GM04504 (cell line): ENCODE data around the gene ME3.
A peak's percentile ranks its signal among the peaks of the same experiment; 100 is the strongest.

Experiments
- DNase-seq: peaks from one replicate; pipeline ENCODE4 v3.0.0-alpha.2; 2012; ENCODE audit warnings: low read depth

Gene ME3

DNA sequence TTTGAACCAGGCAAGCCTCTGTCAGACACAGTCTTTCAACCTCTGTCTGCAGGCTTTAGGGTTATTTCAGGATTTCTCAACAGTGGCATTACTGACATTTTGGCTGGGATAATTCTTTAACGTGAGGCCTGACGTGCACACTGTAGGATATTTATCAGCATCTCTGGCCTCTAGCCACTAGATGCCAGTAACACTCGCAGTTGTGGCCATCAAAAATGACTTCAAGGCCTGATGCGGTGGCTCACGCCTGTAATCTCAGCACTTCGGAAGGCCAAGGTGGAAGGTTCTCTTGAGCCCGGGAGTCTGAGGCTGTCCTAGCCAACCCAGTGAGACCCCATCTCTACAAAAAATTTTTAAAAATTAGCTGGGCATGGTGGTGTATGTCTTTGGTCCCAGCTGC, 184.7 kb downstream of the ME3 start:
- no peak for DNase-seq

DNA sequence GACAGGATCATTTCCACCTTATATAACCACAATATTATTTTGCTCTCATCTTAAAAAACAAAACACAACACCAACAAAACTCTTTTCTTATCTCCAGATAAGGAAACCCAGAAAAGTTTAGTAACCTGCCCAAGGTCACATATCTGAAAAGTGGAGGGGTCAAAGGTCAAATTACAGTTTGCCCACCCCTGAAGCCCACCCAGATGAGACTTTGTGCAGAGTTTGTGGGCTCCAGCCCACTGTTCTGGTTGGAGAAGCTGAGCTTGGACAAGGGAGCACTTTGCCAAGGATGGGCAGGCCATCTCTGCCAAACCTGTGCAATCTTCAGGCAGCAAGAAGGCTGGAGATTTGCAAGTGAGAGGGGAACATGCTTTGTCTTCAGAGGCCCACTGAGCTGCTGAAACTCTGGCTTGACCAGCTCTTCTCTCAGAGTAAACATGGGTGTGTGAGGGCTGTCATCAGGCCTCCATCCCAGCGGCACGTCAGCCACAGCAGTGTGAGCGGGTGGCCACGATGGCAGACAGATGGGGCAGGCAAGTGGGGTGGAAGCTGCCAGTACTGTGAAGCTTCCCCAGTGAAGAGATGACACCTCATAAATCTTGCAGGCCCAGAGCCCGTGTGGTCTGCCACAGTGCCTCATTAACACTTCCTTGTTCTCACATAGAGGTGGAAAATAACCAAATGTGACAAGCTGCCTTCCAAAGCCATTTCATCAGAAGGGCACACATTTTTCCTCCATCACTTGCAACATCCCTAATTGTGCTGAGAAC, 186.0 kb downstream of the ME3 start:
- no peak for DNase-seq

DNA sequence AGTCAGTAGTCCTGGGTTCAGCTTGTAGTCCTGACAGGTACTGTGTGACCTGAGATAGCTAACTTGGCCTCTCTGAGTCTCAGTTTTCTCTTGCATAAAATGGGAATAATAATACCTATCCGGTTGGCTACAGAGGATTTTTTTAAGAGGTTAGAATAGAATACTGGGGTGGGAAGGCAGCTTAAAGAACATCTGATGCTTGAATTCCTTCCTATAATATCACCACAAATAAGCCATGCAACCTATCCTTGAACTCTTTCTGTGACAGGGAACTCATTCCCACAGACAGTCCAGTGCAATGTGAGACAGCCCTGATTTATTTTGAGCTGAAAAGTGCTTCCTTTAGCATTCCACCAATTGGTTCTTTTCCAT, 187.6 kb downstream of the ME3 start:
- DNase-seq = no peak

DNA sequence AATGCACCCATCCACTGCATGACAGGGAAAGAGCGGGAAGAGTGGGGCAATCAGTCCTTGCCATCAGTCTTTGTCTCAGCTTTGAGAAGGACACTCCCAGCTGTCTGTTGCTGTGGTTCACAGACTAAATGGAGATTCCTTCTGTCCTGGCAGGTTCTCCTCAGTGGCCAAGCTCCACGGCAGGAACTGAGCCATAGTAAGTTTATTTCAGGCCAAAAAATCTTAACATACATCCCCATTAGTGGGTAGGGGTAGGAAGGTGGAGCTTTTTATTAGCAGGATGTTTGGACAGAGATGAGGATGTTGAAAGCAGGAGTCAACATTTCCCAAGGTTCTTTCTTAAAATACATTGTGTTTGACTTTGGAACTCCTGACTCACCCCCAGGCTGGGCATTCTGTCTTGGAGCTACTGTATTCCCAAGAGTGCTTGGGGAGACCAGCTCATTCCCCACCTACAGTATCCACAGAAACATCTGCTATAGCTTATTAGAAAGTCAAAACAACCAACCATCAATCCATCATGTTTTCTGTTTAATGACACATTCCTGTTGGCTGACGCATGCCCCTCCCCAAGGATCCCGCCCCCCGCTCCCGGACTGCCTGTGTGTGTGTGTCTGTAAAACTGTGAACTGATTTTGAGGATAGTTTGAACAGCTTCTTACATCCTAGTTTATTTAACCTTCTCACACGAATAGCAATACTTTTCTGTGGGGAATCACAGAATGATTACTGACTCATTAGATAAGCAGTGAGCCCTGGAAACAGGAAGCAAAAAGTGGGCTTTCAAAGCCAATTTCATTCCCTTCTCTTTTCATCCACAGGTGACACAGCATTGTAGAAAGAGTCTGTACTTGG, 188.2 kb downstream of the ME3 start:
- peak; percentile 99 for DNase-seq

DNA sequence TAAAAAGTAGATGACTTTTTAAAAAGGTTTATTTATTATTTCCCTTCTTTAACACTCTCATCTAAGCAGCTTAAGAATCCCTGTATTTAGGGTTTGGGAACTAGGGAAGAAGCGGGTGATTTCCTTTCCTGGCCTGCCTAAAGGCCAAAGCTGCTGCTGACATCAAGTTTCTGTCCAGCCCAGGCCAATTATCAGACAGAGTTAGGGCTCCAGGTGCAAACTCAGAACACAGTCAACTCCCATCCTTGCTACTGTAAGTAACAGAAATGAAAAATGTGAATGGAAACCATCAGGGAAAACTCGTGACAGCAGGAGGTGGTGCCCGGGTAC, 188.8 kb downstream of the ME3 start:
- no peak for DNase-seq

DNA sequence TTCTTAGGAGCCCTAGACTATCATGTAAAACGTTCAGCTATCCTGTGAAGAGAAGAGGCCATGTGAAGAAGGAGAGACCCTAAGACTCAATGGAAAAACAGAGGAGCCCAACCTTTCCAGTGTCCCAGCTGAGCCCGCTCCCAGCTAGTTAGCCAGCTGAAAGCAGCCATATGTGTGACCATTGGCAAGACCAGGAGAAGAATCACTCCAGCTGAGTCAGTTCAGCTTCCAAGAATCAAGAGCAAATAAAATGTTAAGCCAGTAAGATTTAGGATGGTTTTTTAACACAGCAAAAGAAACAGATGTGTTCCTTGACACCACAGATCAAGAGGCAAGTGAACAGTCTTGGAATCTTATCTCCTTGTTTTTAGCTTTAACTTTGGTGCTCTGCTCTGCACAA, 189.7 kb downstream of the ME3 start:
- DNase-seq = no peak

DNA sequence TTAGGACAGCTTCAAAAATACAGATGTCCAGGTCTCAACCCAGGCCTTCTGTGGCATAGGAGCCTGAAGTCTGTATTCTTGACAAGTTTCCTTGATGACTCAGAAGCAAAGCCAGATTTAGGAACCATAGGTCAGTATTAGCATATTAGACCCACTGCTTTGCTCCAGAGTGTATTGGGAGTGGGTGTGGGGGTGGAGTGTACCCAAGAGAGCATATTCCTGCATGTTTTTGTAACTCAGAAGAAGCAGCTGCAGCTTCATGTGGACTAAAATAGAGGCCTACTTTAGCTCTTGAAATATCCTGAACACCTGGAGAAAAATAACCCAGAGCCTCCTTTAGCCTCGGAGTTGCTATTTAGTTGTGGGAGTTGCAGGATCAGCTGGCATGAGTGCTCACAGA, 191.0 kb downstream of the ME3 start:
- no peak for DNase-seq

DNA sequence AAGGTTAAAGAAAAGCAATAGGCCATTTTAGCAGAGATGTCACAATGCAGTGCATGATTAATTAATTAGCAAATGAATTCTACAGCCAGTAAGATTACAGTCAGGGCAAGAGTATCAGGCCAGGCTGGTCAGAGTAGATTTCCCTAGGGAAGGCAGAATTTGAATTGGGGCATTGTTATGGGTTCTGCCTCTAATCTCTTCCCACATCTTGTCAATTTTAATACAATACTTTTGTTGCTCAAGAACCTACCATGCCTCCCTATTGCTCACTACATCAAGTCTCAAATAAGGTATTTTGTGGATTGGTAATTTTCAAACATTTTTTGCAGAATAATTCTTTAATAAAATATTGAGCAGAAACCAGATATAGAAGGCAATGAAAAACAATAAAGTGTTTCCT, 194.1 kb downstream of the ME3 start:
- DNase-seq = no peak

DNA sequence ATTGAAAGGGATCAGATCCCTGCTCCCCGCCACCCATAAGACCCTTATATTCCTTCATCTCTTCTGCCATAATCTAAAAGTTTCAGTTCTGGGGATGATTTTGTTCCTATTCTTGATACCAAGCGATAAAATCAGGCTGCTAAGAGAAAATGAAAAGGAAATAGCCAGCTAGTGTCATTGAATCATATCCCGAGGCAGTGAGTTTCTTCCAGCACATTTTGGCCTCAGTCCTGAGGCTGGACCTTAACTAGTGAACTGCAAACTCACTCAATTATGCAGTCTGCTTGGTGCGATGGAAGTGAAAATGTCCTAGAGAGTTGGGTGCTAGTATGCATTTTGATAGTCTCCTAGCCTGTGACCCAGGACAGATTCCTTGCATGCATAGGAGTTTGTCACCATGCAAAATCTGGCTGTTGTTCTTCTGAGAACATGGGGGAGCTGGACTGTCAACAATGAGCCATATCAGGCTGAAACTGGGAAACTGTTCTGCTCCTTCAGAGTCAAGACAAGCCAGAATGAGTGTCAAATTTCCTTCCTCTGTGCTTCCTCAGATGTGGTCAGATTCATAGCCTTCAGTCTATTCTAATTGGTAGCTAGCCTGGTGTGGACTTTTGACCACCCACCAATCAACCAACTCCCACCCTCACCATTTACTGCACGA, 194.8 kb downstream of the ME3 start:
- no peak for DNase-seq

DNA sequence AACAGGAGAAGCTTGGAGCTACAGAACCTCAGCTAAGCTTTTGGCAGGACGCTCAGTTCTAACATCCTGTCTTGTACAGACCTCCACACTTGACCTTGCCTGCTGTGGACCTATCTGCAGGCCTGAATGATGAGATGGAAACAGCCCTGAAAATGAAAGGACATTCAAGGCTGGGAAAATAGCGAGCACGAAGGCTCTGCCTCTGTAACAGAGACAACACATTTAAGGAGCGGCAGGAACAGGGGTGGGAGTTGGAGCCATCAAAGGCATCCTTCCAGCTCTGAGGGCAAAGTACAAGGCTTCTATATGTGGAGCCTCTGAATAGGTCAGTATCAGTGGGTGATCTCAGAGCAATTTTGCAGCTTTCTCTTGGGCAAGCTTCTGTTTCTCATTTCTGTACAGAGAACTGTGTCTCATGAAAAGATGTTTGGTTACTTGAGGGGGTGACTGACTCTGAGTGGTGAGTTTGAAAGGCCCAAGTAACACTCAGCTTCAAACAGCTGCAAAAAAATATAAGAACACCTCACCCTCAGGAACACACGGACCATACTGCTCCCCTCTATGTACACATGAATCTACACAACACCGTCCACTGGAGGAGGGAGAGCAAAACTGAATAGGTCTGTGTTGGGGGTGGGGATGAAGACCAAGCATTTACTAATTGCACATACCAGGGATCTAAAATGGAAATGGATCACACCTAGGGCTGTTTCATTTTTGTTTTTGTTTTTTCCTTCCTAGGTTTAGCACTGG, 196.1 kb downstream of the ME3 start:
- no peak for DNase-seq

DNA sequence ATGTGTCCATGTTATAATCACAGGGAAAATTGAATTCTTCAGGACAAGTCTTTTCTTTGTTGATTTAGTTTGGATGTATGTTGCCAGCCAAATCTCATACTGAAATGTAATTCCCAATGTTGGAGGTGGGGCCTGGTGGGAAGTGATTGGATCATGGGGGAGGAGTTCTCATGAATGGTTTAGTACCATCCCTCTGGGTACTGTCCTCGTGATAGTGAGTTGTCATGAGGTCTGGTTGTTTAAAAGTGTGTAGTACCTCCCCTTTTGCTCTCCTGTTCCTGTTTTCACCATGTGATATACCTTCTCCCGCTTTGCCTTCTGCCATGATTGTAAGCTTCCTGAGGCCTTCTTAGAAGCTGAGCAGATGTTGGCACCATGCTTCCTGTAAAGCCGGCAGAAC, 197.4 kb downstream of the ME3 start:
- DNase-seq = no peak

DNA sequence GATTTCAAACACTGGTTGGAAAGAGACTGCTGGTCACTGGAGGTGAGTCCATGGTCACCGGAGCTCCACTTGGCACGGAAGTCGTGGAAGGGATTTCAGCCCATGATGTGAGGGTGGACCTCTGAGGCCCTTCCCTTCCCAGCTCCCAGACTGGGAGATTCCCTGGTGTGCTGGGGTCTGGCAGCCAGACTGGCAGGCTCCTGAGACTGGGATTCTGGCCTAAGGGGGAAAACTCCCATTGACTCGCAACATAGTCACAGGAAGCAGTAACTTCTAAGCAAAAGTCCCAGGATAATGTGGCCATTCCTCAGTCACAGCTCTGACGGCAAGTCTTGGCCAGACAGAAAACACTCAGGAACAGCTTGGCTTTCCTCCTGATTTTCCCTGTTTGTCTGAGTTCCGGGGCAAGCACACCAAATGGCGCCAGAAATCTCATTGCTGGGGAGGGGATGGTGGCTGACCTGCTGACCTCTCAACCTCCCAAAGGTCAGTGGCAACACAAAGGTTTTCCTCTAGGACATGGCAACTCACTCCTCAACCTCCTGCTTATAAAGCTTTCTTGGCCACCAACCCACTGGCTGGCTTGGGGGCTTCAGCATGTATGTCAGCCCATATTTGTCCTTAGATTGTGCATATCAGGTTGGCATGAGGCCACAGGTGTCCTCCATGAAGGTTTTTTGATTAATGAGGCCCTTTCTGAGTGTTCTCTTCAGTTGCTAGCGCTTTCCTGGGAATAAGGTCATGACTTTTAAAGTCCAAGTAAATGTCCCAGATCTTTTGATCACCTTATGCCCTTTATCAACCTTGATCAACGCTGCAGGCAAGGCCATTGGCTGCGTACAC, 198.2 kb downstream of the ME3 start:
- DNase-seq = no peak

DNA sequence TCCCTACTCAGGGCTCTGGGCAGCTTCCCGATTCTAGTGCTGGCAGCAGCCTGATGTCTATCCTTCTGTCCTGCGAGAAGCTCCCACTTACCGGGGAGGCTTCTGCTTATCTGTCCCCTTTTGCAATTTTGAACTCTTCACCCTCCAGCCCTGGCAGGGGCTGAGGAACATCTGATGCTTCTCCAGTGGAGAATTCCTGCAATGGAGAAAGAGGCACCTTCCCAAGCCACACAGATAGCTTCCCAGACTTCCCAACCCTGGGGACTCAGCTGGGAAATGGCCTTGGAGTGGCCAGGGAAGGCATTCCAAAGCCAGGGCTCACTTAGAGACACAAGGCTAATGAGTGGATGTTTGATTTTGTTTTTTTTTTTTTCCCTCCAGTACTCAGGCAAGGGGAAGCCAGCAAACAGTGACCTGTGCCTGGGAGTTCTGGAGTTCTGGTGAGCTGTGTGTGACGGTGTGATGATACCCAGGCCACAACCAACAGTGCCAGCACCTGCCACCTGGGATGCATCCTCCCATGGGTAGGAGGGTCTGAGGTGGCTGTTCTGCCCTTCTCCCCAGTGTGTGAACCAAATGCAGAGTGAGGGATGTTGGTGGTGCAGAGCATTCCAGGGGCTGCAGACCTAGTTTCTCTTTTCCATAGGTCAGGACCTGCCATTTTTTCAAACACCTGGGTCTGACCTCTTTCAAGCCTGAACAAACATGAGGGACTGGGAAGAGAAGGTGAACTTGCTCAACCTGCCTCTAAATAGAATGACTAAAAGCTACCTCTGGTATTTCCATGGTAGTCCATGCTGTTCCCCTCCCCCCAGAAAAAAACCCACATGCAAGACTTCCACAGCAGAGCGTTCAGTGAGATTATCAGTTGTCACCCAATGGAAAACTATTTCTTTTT, 202.7 kb downstream of the ME3 start:
- no peak for DNase-seq

DNA sequence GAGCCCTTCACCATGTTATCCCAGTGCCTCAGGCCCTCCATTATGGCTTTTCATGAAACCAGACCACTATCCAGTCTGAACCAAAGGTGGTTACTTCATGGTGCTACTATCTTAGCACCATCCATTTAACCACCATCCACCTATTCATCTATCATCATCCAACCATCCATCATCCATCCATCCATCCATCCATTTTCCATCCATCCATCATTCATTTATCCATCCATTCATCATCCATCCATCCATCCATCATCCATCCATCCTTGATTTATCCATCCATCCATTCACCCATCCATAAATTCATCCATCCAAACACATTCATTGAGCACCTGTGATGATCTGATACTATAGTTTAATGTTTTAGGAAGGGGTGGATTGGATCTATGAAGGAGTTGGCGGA, 204.2 kb downstream of the ME3 start:
- no peak for DNase-seq

DNA sequence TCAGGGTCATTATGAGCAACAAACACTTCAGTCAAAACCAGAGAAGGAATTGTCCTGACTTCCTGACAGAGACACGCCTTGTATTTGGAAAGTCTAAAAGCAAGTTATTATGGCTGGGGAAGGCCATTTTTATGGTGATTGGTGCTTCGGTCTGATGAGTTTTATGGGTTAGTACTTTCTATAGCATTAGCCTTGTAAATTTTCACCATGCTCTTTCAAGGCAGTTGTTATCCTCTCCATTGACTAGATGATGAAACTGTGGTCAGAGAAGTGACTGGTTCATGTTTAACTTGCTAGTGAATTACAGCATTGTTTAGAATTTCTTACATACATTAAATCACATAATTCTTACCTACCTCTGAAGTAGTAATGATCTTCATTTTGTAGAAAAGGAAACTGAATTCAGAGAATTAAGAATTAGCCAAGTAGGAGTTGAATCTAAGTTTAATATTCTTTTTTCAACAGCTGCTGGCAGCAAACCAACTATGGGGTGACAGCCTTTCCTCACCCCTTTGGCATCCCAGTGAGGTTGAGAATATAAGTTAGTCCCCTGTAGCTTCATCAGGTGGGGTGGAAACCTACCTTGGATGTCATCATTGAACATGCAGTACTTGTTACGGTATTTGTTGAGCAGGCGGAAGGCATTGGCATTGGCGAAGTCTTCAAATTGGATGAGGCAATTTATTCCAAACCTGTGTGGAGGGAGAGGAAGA, 207.8 kb downstream of the ME3 start:
- no peak for DNase-seq

DNA sequence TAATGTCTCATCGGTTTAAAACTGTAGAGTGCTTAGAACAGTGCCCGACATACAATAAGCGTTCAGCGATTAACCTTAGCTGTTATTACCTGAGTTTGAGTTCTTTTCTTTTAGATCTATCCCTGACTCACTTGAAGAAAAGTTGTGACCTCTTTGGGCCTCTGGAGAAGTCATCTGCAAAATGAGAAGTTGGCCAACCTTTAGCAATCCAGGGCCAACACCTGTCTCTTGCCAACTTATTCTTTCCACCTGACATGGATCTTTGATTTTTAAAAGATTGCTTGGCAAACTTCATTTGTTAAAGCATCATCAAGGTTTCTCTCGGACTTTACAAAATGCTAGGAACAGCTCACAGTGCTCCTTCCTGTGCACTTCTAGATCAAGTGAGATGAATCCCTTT, 208.5 kb downstream of the ME3 start:
- no peak for DNase-seq

DNA sequence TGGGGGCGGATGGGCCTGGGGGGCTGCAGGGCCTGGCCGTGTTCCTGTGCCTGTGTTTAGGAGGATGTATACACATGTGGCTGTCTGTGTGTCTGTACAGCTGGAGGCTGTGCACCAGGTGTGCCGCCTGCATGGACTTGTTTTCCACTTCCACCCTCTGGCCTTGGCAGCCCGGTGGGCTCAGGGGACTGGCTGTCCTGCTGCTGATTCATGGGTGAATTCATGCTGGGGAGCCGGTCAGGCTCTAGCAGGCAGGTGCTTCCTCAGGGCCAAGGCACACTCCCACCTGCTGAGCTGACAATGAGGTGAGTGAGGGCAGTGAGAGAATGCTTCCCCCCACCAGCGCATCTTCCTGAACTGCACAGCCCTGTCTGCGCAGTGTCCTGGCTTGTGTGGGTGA, 209.3 kb downstream of the ME3 start:
- no peak for DNase-seq

DNA sequence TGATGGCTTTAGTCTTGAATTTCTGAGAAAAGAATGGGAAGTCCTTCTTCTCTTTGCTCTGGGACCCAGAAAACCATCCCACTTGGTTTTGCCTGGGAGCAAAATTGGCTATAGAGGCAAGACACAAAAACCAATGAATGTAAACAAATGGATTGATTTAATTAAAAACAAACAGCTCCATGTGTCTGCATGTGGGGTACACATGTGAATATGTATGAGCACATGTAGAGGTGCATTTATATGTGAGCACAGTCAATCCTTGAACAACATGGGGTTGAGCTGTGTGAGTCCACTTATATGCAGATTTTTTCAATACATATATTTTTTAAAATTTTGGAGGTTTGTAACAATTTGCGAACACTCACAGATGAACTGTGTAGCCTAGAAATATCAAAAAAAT, 210.5 kb downstream of the ME3 start:
- no peak for DNase-seq

DNA sequence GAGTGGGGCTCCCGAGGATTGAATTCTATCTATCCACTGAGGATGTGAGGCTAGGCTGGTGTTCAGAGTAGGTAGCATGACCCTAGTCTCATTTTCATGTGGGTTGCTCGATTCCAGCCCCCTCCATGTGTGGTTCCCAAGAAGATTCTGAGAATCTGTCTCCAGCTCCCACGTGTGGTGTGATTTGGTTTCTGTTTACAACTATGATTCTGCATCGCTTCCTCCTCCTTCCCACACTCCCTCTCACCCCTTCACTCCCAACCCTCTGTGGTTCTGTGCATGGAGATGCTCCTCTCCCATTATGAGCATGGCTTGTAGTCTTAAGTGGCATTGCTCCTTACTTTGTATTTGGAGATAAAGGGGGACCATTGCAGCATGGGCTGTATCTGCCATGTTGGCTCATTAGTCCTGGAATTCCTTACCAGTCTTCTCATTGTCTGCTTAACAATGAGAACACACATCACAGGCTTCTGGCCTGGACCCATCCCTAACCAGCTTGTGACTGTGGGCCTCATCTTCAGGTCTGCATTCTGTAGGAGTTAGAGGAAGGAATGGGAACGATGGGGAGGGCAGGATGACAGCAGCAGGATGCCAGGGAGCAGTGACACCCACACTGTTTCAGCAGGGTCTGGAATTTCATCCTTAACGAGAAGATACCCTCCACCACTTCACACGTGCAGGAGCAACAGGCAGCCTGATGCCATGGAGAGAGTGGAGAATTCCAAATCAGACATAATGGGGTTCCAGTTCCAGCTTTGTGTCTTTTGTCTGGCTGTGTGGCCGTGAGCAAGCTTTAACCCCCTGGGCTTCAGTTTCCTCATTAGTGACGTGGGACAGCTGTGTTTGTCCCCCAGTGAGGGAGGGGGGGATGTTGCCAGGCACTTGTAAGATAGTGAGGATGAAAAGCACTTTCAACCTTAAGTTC, 211.7 kb downstream of the ME3 start:
- DNase-seq = no peak
